PFSK-1 (cell line): ENCODE measurements around the gene ZSCAN5A.

Experiments used
- POLR2AphosphoS5 ChIP-seq: IDR thresholded peaks from 2 replicates; pipeline ENCODE4 v1.6.1; 2012; ENCODE audit warnings: low read depth, mild to moderate bottlenecking, control low read depth, low read length, moderate library complexity
- SIN3A ChIP-seq: IDR thresholded peaks from 2 replicates; pipeline ENCODE4 v1.6.1; 2012; ENCODE audit warnings: mild to moderate bottlenecking, low read length, moderate library complexity, borderline replicate concordance; ENCODE audit not compliant: insufficient read depth

DNA sequence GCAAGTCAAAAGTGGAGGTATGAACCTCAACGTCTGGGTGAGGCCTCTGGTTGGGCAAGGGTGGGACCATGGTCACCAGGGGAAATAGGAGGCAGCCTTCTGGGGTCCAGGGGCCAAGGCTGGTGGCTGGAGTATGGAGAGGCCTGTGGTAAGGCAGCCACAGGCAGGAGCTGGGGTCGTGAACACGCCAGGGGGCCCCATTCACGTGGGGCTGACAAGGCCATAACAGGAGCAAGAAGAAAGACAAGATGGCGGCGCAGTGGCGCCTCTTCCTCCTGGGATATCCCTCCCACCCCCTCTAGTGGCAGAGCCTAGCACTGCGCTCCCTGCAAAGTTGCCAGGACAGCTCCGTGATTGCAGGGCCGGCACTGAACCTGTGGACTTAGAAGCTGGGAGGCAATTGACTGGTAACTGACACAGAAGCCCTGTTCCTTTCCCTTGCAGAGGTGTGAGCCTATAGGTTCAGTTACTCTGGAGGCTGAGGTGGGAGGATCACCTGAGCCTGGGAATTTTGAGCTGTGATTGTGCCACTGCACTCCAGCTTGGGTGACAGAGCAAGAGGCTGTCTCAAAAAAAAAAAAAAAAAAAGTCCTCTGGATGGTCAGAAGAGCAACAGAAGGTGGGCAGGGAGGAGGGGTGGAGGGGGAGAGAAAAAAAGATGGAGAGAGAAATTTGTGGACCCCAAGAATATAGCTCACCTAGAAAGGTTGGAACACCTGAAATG, 61.8 kb downstream of the ZSCAN5A start:
- TF ChIP-seq POLR2AphosphoS5 (no peak), SIN3A (no peak)
